HG03095 (cell line): ENCODE measurements around the gene LIPC.

Experiments used
- ATAC-seq: cut with Tn5 transposase; IDR thresholded peaks from one replicate; pipeline ENCODE4 v1.9.1; 2021; ENCODE audit warnings: moderate library complexity; ENCODE audit not compliant: unreplicated experiment

The LIPC gene

DNA sequence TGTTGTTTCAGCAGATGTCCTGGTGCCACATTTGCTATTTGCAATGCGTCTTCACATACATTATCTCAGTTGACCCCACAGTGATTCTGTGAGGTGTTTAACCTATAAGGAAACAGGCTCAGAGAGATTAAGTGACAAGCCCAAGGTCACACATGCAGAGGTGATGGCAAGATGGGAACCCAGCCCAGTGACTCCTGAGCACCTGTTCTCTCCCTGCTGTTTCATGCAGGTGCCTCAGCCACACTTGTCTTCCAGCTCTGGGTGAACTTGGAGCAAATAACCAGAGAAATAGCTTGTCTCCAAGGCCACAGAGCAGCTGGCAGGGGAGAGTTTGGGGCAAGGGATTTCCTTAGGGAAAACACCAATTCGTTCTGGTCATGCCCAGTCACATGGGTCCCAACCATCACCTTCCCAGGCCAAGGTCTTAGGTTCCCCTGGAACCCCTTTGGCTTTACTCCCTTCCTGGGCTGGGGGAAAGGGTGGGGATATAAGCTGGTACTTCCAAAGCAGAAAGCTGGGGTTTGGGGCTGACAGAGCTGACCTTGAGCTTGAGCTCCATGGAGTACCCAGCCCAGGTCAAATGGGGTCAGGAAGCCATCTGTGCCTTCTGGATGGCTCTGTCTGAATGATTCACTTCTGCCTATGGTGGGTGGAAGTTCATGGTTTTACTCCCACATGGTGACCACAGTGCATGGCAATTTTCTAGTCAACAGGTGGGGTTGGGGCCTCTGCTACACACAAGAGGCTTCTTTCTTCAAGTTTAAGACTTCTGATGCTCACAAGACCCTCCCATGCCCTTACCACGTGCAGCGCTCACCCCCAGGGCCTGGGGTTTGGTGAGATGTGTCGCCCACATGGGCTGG lies 22.4 kb downstream of the LIPC start:
- no peak for ATAC-seq

DNA sequence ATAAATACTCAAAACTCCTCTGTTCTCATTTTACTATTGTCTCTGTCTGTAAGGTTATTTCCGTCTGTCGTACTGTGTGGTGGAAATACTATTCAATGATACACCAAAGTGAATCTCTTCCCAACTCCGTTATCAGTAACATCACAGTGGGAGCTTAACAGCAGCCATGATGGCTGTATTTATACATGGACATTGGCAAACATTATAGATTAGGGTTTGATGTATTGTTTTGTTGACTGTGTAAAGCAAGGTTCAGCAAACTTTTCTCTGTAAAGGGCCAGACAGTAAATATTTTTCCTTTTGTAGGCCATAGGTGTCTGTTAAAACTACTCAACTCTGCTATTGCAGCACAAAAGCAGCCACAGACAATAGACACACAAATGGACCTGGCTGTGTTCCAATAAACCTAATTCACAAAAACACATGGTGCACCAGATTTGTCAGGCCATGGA lies 23.2 kb downstream of the LIPC start:
- no peak for ATAC-seq

DNA sequence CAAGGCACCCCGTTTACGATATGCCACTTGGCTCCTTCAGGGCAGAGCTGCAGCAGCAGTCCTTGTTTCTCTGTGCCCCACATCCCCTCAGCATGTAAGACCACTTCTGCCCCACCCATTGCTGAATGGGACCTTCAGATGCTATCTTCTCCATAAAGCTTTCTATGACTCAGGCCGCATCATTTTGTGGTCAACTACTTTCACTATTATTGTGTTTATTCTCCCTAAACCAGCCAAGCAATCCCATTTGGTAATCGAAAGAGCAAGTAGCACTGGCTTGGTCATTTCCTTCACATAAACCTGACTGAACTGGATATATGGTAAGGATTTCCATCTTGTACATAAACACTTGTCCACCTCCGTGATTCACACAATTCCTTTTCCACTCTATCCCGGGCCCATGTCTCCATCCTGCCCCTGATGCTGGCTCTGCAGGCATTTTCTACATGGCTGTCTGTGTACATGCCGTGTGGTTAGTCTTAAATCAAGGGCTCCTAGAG lies 25.7 kb downstream of the LIPC start:
- ATAC-seq = peak; percentile 60

DNA sequence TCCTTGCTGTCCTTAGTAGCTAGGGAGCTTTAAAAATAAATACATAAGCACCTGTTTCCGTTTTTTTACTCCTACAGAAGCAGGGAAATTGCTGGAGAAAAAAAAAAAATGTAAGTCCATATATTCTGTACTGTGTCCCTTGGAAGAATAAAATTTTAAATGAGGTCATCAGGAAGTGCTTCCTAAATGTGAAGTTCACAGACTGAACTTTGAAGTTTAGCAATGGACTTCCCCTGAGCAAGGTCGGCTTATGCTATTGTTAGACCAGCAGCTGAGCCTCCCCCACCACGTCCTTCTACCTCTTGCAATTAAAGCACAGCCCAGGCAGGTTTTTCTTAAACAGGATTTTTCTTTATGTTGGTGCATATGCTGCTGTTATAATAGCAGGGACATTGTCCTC lies 26.3 kb downstream of the LIPC start:
- no peak for ATAC-seq

DNA sequence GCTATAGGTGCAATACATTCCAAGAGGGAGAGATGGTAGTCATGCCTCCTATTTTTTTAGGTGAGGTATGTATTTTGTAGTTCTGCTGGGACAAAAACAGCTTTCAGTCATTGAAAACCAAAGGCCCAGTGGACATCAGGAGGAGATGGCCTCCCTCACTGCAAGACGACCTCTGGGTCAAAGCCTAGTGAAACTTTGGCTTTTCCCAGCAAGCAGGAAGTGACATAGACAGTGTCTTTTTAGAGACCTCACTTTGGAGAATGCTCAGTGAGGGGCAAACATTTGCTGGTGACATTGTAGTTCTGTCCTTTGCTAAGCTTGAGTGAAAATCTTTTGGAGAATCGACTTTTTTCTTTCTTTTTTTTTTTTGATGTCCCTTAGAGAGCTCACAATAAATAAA lies 27.3 kb downstream of the LIPC start:
- no peak for ATAC-seq

DNA sequence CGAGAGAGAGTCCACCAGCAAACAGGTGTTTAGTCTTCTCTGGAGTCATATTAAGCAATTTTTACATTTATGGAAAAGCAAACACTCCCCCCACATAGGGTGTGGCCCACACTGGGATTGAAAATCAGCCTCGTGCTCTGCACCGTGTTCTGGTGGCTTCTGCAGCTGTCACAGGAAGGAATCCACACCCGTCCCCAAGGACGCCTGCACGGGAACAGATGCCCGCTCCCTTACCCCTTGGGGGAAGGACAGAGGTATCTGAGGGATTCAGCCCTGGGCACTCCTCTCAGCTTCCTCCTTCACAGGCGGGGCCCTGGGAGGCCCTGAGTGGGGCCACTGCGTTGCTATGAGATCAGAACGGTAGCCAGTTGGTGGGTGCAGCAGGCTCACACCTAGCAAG lies 27.8 kb downstream of the LIPC start:
- ATAC-seq = no peak

DNA sequence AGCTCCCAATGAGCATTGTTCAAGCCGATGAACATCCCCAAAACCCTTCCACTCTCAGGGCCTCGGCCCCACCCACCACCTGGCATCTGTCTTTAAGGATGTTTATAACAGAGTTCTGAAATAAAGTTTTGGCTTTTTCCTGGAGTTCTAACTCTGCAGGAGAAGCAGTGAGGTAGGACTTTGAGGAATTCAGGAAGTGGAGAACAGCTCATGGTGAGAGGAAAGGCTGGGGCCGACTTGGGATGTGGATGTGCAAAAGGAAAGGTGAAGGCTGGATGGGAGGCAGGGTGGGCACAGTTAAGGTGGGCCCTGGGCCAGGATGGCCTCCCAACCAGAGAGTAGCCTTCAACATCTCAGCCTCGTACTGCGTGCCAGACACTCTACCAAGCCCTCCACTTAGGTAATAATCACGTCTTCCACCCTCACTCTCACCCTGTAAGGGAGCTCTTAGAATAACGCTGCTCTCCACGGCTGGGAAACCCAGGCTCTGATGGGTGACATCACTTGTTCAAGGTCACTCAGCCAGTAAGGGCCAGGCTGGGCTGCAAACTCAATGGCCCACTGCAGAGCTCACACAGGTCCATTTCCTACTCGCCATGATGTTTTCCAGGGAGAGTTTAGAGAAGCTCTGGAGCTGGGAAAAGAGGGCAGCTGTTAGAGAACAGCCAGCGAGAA lies 28.5 kb downstream of the LIPC start:
- no peak for ATAC-seq

DNA sequence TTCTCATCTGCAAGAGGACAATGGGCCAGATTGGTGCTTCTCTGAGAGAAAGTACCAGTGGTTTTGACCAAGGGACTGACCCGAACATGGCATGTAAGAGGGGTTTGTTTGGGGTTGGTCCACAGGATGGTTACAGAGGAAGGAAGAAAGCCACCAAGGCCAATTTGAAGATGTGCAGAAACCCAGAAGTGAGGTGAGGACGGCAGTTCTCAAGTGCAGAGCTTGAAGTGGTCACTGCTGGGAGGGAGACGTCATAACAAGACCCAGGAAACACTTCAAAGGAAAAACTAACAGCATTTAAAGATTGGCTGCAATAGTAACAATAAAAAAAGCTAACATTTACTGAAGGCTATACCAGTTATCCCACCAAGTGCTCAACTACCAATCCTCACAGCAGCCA lies 29.1 kb downstream of the LIPC start:
- ATAC-seq = no peak

DNA sequence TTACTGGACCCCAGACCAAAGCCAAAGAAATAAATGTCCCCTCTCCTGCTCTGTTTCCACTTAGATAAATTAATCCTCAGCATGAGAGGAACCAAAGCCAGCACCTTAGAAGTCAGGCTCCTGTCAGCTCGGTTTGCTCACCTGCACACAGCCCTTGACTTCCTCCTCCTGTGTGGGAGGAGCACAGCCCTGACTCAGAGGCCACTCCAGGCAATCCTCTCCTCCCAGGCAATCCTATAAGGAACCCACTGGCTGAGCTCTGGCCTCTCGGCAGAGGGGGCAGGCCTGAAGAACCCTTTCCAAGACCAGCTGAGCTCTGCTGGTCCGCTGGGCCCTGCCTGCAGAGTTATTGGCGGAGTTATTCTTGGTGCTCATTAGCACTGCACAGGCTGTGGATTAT lies 30.8 kb downstream of the LIPC start:
- no peak for ATAC-seq

DNA sequence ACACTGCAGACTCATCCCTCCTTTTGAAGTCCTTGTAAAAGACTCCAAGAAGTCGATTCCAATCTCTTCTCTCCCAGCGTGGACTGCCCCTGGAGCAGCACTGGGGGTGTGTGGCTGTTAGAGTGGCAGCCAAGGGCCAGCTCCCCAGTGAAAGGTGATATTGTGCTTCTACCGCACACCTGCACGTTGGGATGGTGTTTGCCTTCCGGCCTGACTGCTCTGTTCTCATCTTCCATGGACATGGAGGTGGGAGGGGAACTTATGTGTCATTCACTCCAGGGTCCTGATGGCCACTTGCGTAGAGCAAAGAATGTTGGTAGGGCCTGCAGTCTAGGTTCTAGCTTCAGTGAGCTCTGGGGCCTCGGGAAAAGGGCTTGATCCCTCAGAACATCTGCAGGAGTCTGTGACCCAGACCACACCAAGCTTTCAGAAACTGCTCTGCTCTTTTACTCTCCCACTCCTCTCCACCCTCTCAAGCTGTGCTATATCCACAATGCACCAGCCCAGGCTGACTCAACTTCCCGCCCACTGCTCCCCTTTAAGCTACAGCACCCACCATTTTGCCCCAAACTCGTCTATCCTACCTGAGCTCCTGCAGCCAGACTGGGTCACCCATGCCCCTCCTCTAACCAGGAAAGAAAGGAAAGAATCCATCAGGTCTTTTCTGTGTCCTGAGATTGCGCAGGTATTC lies 31.3 kb downstream of the LIPC start:
- ATAC-seq = no peak

DNA sequence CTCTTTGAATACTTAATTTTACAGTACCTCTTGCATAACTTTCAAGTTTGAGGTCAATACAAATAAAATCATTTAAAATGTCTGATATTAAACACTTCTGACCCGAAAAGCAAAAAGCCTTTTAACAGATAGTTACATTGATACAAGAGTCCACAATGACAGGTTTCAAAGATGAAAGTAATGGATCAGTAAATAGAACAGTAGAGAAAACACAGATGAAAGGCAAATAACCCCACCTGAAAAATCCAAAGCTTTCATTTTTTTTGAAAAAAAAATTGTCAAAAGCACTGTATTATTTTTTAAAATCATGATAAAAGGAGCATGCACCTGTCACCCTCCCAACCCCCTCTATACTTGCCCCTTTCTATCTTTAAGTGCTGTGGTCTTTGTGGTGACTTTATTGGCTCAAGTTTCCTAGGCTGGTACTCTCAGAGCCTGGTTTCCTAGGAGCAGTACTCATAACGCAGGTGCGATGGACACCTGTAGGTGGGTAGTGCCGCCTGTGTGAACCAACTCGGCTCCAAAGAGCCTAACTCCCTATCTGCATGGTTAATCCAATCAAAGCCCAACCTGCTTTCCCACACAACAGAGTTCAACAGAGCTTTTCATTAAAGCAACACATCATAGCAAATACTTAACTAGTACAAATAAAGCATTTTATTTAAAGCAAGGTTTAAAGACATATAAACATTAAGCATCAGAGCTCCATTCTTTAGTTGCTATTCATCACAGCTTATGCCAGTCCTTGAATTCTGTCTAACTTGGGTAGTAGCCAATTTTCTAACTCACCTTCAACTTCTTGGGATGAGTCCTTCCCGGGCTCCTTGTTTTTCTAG lies 32.2 kb downstream of the LIPC start:
- no peak for ATAC-seq

DNA sequence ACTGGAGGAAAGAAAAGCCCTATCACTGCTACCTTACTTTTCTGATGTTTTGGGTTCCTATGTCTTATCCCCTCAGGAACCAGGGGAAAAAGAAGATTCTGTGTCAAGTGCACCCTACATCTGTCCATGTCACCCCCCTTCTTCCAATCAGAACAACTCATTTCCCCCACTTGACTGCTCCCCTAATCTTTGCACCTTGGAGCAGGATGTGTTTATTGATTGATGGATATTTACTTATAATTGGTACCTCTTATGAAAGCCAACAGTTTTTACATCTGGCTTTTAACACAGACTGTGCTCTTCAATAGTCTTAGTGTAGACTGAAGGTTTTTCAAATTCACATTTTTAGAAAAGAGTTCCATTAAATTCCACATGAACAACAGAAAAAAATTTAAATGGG lies 33.3 kb downstream of the LIPC start:
- no peak for ATAC-seq

DNA sequence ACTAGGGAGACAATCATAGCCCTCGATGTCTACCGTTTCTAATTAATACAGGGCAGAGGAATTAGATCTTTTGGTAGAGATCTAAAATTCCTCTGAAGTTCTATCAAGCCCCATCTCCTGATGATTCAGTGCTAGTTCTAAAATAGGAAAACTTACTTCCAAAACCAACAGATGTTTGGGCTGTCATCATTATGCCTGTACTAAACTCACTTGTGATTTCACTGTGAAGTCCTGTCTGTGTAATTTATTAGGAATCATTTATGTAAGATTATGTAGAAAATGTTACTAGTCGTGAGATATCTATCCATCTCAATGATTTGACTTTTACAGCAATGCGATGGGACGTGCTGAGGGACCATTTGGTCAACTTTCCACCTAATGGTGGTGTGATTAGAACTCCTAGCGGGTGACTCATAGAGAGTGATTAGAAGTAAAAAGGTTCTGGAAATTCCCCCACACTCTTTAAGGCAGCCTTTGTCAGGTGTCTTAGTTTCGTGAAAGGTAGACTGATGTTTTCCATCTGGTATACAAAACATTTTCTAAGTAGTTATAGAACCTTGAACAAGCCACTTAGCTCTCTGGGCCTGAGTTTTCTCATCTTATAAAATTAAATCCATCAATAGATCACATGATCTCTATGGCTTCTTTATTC lies 34.2 kb downstream of the LIPC start:
- no peak for ATAC-seq

DNA sequence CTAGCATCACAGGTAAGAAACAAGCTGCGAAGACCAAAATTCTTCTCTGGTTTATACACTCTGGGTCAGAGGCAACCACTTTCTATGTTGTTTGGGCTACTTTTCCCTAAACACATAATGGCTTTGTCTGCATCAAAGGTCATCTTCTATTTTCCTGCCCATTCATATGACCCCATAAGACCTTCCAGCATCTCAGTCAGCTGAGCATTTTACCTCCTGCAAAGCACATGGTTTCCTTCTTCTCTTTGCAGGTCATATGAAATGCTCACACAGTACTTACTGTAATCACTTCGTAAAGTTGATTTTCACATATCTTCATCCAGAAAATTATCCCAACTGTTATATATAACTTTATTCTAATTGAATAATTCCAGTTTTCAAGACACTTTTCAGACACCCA lies 34.8 kb downstream of the LIPC start:
- ATAC-seq = no peak

DNA sequence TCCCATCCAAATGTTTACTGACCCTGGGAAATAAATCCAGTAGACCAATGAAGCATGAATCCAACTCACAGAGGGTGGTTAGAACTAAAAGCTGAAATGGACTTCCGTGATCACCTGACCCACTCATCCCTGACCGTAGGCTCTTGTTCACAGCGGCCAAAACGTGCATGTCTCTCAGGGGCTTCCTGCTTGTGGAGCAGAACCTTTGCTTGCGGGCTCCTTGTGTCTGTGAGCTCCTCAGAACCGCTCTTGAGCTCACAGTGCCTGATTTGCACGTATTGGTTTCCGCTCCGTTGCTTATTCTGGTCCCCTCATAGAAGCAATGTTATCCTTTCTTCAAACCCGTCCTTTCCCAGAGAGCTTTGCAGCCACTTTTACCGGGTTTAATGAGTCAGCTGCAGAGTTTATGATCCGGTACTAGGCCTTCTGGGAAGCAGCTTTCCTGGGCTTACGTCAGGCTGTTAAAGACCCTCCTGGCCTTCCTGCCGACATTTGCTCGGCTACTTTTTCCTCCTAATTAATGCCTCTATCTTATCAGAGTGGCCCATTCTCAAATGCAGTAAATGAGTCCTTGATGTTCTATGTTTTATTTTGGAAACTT lies 35.4 kb downstream of the LIPC start:
- no peak for ATAC-seq

DNA sequence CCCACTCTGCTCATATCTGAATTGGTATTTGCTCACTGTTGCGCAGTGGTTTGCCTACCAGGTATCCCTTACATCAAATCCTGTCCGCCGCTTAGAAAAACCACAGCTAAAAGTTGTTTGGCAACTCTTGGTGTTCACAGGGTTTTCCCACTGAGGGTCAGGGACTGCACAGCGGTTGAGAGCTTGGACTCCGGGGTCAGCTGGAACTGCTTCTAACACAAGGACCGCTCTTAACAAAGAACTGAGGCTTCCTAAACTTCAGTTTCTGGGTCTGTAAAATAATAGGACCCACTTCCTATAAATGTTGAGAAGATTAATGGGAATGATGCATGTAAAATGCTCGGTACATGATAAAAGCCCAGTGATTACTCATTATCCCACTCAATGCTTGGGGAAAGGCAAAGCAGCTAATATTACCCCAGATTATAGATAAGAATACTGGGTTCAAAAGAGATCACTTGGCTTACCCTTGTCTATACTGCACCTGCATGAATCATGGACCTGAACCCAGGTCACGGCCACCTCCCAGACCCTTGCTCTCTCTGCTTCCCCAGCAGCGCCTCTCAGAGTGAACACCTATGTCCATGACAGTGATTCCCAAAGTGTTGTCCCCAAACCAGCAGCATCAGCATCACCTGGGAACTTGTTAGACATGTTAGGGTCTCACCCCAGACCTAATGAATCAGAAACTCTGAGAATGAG lies 36.1 kb downstream of the LIPC start:
- no peak for ATAC-seq

DNA sequence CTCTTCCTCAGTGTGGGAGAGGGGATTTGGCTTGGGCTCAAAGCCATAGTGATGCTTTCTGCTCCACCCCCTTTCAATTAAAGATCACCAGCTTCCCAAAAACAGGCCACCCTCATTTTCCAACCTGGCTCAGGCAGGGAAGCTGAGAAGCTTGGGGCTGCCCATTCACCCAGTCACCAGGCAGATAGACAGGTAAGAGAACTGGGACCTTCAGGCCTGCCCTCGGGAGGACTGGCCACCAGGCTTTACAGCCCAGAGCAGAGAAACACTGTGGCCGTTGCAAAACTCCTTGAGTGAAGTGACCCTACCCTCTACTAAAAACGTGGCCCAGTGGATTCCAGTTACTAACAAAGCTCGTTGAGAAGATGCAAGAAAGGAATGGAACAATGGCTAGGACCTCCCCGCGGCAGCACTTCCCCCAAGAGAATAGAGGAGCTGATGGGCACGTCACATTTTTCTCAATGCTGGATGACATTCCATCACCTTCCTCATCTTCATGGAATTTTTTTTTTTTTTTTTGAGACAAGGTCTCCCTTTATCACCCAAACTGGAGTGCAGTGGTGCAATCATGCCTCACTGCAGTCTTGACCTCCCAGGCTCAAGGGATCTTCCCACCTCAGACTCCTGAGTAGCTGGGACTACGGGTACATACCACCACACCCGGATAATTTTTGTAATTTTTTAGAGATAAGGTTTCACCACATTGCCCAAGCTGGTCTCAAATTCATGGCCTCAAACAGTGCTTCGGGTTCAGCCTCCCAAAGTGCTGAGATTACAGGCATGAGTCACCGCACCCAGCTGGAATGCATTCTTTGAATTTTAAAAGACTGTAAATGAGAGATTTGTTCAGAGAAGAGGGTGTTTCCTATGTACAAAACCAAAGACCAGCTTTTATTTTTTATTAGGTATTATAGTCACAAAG lies 37.9 kb downstream of the LIPC start:
- no peak for ATAC-seq

DNA sequence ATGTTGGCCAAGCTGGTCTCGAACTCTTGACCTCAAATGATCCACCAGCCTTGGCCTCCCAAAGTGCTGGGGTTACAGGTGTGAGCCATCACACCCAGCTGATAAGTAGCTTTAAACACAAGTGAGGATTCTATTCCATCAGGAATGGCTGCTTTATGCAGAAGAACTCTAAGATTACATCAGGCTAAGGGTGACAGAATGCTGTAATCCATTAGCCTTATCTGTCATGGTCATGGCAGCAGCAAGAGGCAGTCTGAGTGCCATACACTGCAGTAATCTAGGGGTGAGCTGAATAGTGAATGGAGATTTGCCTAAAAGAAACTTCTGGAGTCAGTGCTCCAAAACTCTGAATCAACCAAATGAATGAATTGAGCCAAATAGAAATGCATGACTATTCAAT lies 39.6 kb downstream of the LIPC start:
- no peak for ATAC-seq
